ENCODE results near the gene TSKU. TPM values are rescaled to one million over a fixed set of nuclear protein-coding genes. Genes with fewer than 3 reads are reported as not detected.
A peak's percentile ranks its signal among the peaks of the same experiment; 100 is the strongest.

TSKU gene
- total RNA-seq, 2 donors from 2014 or later = 32.7 to 51.7 TPM

DNA sequence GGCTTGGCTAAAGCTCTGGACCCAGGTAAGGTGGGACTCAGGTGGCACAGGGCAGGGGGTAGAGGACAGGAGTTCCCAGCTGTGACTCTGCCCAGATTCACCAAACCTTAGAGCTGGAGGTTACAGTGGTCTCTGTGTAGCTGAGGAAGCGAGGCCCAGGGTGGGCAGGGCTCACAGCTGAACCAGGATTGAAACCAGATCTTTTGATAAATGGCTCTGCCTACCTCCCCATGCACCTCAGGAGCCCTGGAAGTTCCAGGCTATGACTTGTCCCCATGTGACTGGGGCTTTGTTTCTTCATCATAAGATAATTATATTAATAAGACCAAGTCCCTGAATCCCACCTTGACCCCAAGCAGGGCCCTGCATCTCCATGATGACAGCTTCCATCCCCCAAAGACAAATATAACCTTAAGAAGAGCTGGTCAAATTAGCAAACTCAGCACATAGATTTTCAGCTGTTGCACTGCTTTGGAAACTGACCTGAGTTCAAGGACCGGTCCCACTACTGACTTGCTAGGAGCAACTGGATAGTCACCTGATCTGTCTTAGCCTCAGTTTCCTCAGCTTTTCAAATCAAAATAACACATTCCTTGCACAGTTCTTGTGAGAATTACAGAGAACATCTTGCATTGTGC lies 21.3 kb upstream of the TSKU start:
- Histone ChIP-seq H3K4me3 (no peak overlapping the region), H3K9me3 (no peaks in the 10 kb centered on the region), H3K36me3 (replicated peaks in 1 of 2; ENCODE audit: insufficient read depth in 1 of 2, low read depth in 2 of 2) (no peaks in the 10 kb centered on the region), H3K4me1 (peaks cover 14% of the 10 kb centered on the region), H3K27ac (no peak overlapping the region), H3K27me3 (no peaks in the 10 kb centered on the region)
- no peak for DNase-seq
- no peak for ATAC-seq
- 90 to 93% methylated on average over 2 of the region's 2 CpGs for WGBS, 2 donors
- intact Hi-C loops (cut with DNase I) = no loop called here
- TF ChIP-seq, protein P1, sequence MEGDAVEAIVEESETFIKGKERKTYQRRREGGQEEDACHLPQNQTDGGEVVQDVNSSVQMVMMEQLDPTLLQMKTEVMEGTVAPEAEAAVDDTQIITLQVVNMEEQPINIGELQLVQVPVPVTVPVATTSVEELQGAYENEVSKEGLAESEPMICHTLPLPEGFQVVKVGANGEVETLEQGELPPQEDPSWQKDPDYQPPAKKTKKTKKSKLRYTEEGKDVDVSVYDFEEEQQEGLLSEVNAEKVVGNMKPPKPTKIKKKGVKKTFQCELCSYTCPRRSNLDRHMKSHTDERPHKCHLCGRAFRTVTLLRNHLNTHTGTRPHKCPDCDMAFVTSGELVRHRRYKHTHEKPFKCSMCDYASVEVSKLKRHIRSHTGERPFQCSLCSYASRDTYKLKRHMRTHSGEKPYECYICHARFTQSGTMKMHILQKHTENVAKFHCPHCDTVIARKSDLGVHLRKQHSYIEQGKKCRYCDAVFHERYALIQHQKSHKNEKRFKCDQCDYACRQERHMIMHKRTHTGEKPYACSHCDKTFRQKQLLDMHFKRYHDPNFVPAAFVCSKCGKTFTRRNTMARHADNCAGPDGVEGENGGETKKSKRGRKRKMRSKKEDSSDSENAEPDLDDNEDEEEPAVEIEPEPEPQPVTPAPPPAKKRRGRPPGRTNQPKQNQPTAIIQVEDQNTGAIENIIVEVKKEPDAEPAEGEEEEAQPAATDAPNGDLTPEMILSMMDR (IDR thresholded peaks at IDR 0.05) = no peak
- TF ChIP-seq POLR2A (IDR thresholded peaks at IDR 0.05) = no peak

DNA sequence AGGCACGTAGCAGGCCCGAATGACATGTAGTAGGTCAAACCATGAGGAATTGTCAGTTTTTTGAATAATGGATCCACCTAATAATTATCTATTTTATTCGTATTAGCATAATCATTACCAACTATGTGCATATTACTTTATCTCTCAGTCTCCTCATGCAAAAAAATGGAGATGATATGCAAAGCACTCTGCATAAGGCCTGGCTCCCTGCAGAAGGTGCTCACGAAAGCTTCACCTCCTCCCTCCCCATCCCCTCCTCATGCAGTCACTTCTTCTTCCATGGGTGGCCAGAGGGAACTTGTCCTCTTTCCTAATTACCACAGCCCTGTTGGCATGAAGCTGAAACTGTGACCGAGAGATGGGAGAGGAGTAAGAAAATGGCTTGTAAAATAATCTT lies 20.8 kb upstream of the TSKU start:
- intact Hi-C loops (cut with DNase I) = no loop called here
- H3K36me3 ChIP-seq (replicated peaks in 1 of 2; ENCODE audit: insufficient read depth in 1 of 2, low read depth in 2 of 2) = no peaks in the 10 kb centered on the region
- no peak overlapping the region for H3K27ac ChIP-seq
- TF ChIP-seq, protein P1 (IDR thresholded peaks at IDR 0.05) = no peak
- no peak for TF ChIP-seq POLR2A (IDR thresholded peaks at IDR 0.05)
- no peaks in the 10 kb centered on the region for H3K9me3 ChIP-seq
- WGBS, 2 donors = 89 to 90% methylated on average over 5 of the region's 5 CpGs
- ATAC-seq = no peak
- no peak overlapping the region for H3K4me3 ChIP-seq
- no peak for DNase-seq
- H3K4me1 ChIP-seq = peaks cover 14% of the 10 kb centered on the region
- no peaks in the 10 kb centered on the region for H3K27me3 ChIP-seq

DNA sequence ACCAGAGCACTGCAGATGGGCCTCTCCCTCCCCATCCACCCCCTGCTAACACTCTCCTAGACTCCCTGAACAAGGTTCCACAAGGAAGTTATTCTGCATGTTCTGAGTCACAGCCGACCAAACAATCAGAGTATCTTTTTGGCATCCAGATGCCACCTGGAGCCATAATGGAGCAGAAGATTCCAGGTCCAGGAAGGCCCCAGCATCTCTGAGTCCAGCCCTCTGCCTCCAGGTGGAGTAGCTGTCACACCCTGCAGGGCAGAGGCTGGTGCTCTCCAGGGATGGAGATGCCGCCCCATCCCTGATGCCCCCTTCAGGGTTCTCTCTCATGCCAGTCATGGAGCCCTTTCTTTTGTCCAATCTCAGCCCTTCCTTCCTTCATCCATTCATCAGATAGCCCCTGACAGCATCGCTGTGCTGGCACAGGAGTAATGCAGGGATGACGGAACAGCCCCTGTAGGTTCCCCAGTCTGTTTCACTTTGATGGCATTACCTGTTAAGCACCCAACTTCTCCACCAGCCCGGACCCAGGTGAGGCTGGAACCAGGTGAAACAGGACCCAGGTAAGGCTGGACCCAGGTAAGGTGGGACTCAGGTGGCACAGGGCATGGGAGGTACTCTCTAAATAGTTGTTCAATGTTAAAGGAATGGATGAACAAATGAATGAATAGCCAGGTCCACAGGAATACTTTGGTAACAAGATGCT lies 20.1 kb upstream of the TSKU start:
- Histone ChIP-seq H3K4me1 (peaks cover 18% of the 10 kb centered on the region), H3K27ac (no peak overlapping the region), H3K9me3 (no peaks in the 10 kb centered on the region), H3K27me3 (no peaks in the 10 kb centered on the region), H3K36me3 (replicated peaks in 1 of 2; ENCODE audit: insufficient read depth in 1 of 2, low read depth in 2 of 2) (no peaks in the 10 kb centered on the region), H3K4me3 (no peak overlapping the region)
- no peak for ATAC-seq
- TF ChIP-seq POLR2A (IDR thresholded peaks at IDR 0.05) = no peak
- TF ChIP-seq, protein P1 (IDR thresholded peaks at IDR 0.05) = no peak
- WGBS, 2 donors = 79 to 81% methylated on average over 5 of the region's 5 CpGs
- intact Hi-C loops (cut with DNase I) = no loop called here
- no peak for DNase-seq

DNA sequence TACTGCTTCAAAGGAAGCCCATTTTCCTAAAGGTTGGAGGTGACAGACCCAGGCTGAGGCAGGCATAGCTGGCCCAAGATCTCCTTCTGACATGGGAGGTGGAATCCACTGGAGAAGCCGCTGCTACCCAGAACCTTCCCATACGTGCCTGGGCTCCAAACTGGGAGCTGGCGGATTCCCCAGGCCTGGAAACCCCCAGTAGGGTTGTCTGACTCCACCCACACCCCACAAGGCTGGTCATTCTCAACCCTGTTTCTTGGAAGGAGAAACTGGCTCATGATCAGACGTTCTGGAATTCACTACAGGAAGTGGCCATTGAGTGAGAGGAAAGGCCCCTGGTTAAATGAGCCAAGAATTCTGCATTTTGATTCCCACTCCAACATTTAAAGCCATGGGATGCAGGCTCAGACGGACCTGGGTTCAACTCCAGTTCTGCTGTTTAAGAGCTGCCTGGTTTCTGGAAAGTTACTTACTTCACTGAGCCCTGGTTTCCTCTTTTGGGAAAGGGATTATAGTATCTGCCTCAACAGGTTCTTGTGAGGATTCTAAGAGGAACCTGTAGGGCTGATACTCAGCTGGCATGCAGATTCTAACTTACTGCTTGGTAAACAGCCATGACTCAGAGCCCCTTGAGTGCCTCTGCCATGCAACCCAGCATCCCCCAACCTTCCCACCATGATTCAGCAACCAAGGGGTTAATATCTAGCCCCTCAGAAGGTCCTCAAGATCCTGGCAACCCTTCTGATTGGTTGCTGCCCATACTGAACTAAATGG lies 19.4 kb upstream of the TSKU start:
- H3K27ac ChIP-seq = no peak overlapping the region
- H3K4me1 ChIP-seq = peaks cover 24% of the 10 kb centered on the region
- no peak for TF ChIP-seq POLR2A (IDR thresholded peaks at IDR 0.05)
- TF ChIP-seq, protein P1 (IDR thresholded peaks at IDR 0.05) = no peak
- no peak overlapping the region for H3K4me3 ChIP-seq
- intact Hi-C loops (cut with DNase I) = no loop called here
- 68 to 77% methylated on average over 5 of the region's 5 CpGs for WGBS, 2 donors
- H3K9me3 ChIP-seq = no peaks in the 10 kb centered on the region
- H3K36me3 ChIP-seq (replicated peaks in 1 of 2; ENCODE audit: insufficient read depth in 1 of 2, low read depth in 2 of 2) = no peaks in the 10 kb centered on the region
- DNase-seq (no peak), ATAC-seq (peak; percentile 51)
- H3K27me3 ChIP-seq = no peaks in the 10 kb centered on the region
